Measurements from ENCODE around the gene TSC2. TPM values are rescaled to one million over a fixed set of nuclear protein-coding genes. Genes with fewer than 3 reads are reported as not detected.
A peak's percentile ranks its signal among the peaks of the same experiment; 100 is the strongest.

The TSC2 gene
- total RNA-seq, 1 experiment from 2014 or later, result 59.3 TPM

GRCh38 chr16:2042986-2043666 is 4.7 kb upstream of the TSC2 start:
- H3K27ac ChIP-seq (ENCODE audit: low read length), result peak overlapping the region; percentile 67
- H3K79me2 ChIP-seq (ENCODE audit: low read length), result peaks cover 28% of the 10 kb centered on the region
- ATAC-seq (no peak), DNase-seq (peak; percentile 20)
- H3F3A ChIP-seq (ENCODE audit: low read length, unreplicated experiment), result no peaks in the 10 kb centered on the region
- H3K9me3 ChIP-seq (ENCODE audit: low read length), result no peaks in the 10 kb centered on the region
- H3K27me3 ChIP-seq (ENCODE audit: low read length), result no peaks in the 10 kb centered on the region
- 0 out of 2 replicates have a peak overlapping the region, but pooled peaks have one; percentile 22 for H3K4me2 ChIP-seq (ENCODE audit: low read length)
- H2AFZ ChIP-seq (ENCODE audit: low read length), result no peak overlapping the region
- CTCF ChIA-PET, result no interaction called here
- H3K9ac ChIP-seq (ENCODE audit: low read length), result peak overlapping the region; percentile 41; the same call in 1 of the 2 replicates
- H3K36me3 ChIP-seq (ENCODE audit: low read depth, low read length), result no peaks in the 10 kb centered on the region
- no peaks in the 10 kb centered on the region for H3K9me2 ChIP-seq (replicated peaks; ENCODE audit: low read length)
- intact Hi-C loops (cut with micrococcal nuclease), result no loop called here
- no peak overlapping the region for H3K4me3 ChIP-seq (ENCODE audit: low read length)
- no peak for TF ChIP-seq EZH2phosphoT487 (IDR thresholded peaks at IDR 0.05; ENCODE audit: borderline replicate concordance, low read length)
- TF ChIP-seq EZH2 (IDR thresholded peaks at IDR 0.05; ENCODE audit: low read length, unreplicated experiment), result no peak
- POLR2A ChIA-PET (ENCODE audit: unreplicated experiment), result no interaction called here
- peaks cover 75% of the 10 kb centered on the region for H3K4me1 ChIP-seq (ENCODE audit: insufficient read depth, low read length)
- H4K20me1 ChIP-seq (ENCODE audit: low read length), result no peaks in the 10 kb centered on the region
- BruUV-seq (replicated peaks), result no TSS peak

- Histone ChIP-seq H3K36me3 (ENCODE audit: low read depth, low read length) (no peaks in the 10 kb centered on the region), H4K20me1 (ENCODE audit: low read length) (no peaks in the 10 kb centered on the region), H3K9me3 (ENCODE audit: low read length) (no peaks in the 10 kb centered on the region), H3K4me1 (ENCODE audit: insufficient read depth, low read length) (peaks cover 70% of the 10 kb centered on the region), H3K9me2 (replicated peaks; ENCODE audit: low read length) (no peaks in the 10 kb centered on the region), H3K4me2 (ENCODE audit: low read length) (no peak overlapping the region), H3K79me2 (ENCODE audit: low read length) (peaks cover 35% of the 10 kb centered on the region), H3F3A (ENCODE audit: low read length, unreplicated experiment) (no peaks in the 10 kb centered on the region), H2AFZ (ENCODE audit: low read length) (no peak overlapping the region), H3K9ac (ENCODE audit: low read length) (no peak overlapping the region), H3K27me3 (ENCODE audit: low read length) (no peaks in the 10 kb centered on the region), H3K4me3 (ENCODE audit: low read length) (no peak overlapping the region), H3K27ac (ENCODE audit: low read length) (peak overlapping the region; percentile 67)
- no peak for ATAC-seq
- no TSS peak for BruUV-seq (replicated peaks)
- ChIA-PET CTCF (no interaction called here), POLR2A (ENCODE audit: unreplicated experiment) (no interaction called here)
- TF ChIP-seq EZH2phosphoT487 (IDR thresholded peaks at IDR 0.05; ENCODE audit: borderline replicate concordance, low read length), result no peak
- TF ChIP-seq, protein P1, sequence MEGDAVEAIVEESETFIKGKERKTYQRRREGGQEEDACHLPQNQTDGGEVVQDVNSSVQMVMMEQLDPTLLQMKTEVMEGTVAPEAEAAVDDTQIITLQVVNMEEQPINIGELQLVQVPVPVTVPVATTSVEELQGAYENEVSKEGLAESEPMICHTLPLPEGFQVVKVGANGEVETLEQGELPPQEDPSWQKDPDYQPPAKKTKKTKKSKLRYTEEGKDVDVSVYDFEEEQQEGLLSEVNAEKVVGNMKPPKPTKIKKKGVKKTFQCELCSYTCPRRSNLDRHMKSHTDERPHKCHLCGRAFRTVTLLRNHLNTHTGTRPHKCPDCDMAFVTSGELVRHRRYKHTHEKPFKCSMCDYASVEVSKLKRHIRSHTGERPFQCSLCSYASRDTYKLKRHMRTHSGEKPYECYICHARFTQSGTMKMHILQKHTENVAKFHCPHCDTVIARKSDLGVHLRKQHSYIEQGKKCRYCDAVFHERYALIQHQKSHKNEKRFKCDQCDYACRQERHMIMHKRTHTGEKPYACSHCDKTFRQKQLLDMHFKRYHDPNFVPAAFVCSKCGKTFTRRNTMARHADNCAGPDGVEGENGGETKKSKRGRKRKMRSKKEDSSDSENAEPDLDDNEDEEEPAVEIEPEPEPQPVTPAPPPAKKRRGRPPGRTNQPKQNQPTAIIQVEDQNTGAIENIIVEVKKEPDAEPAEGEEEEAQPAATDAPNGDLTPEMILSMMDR (conservative IDR thresholded peaks at IDR 0.05; ENCODE audit: low read depth, low read length), result no peak
- no peak for TF ChIP-seq EZH2 (IDR thresholded peaks at IDR 0.05; ENCODE audit: low read length, unreplicated experiment)
- intact Hi-C loops (cut with micrococcal nuclease), result no loop called here
- DNase-seq, result no peak
Measured at GRCh38 chr16:2043667-2044451, 3.9 kb upstream of the TSC2 start.

GRCh38 chr16:2044541-2044940 is 3.2 kb upstream of the TSC2 start:
- no TSS peak for BruUV-seq (replicated peaks)
- peaks cover 42% of the 10 kb centered on the region for H3K79me2 ChIP-seq (ENCODE audit: low read length)
- POLR2A ChIA-PET (ENCODE audit: unreplicated experiment), result no interaction called here

More at GRCh38 chr16:2044541-2044940, 3.2 kb upstream of the TSC2 start:
- CTCF ChIA-PET, result no interaction called here
- no peak for TF ChIP-seq EZH2 (IDR thresholded peaks at IDR 0.05; ENCODE audit: low read length, unreplicated experiment)
- TF ChIP-seq, protein P1 (conservative IDR thresholded peaks at IDR 0.05; ENCODE audit: low read depth, low read length), result no peak
- TF ChIP-seq EZH2phosphoT487 (IDR thresholded peaks at IDR 0.05; ENCODE audit: borderline replicate concordance, low read length), result no peak
- Histone ChIP-seq H4K20me1 (ENCODE audit: low read length) (no peaks in the 10 kb centered on the region), H3K4me1 (ENCODE audit: insufficient read depth, low read length) (peaks cover 64% of the 10 kb centered on the region), H3F3A (ENCODE audit: low read length, unreplicated experiment) (no peaks in the 10 kb centered on the region), H3K27ac (ENCODE audit: low read length) (no peak overlapping the region), H3K9me3 (ENCODE audit: low read length) (no peaks in the 10 kb centered on the region), H3K36me3 (ENCODE audit: low read depth, low read length) (no peaks in the 10 kb centered on the region), H3K4me2 (ENCODE audit: low read length) (no peak overlapping the region), H3K4me3 (ENCODE audit: low read length) (no peak overlapping the region), H3K9me2 (replicated peaks; ENCODE audit: low read length) (no peaks in the 10 kb centered on the region), H2AFZ (ENCODE audit: low read length) (no peak overlapping the region), H3K9ac (ENCODE audit: low read length) (no peak overlapping the region), H3K27me3 (ENCODE audit: low read length) (no peaks in the 10 kb centered on the region)
- ATAC-seq, result no peak
- DNase-seq, result no peak
- intact Hi-C loops (cut with micrococcal nuclease), result no loop called here

Measured in PC-3 (cell line).